ENCODE data around the gene MDH1.

DNA sequence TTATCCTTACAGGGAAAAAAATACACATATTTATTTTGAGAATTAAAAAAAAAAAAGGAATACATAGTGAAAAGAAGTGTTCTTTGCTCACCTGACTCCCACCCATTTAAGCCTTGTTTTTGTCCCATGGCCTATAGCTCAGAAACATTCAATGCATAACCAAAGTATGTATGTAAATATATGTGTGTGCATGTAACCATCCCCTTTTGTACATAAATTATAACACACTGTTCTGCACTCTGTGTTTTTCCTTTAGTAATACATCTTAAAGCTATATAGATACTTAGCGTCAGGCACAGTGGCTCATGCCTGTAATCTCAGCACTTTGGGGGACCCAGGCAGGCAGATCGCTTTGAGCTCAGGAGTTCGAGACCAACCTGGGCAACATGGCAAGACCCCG, 21.8 kb downstream of the MDH1 start:
- TF ChIP-seq CTCF (IDR thresholded peaks at IDR 0.05; ENCODE audit: poor library complexity, severe bottlenecking) (no peak), SMC3 (conservative IDR thresholded peaks at IDR 0.05; ENCODE audit: poor library complexity) (no peak), RAD21 (conservative IDR thresholded peaks at IDR 0.05) (no peak), EP300 (conservative IDR thresholded peaks at IDR 0.05; ENCODE audit: poor library complexity, severe bottlenecking) (no peak), TAF1 (IDR thresholded peaks at IDR 0.05; ENCODE audit: low read depth) (no peak), POLR2AphosphoS5 (IDR thresholded peaks at IDR 0.05) (no peak), EZH2 (IDR thresholded peaks at IDR 0.05; ENCODE audit: borderline replicate concordance, insufficient read depth, low read length, poor library complexity, severe bottlenecking) (no peak)
- TF ChIP-seq, protein P1, sequence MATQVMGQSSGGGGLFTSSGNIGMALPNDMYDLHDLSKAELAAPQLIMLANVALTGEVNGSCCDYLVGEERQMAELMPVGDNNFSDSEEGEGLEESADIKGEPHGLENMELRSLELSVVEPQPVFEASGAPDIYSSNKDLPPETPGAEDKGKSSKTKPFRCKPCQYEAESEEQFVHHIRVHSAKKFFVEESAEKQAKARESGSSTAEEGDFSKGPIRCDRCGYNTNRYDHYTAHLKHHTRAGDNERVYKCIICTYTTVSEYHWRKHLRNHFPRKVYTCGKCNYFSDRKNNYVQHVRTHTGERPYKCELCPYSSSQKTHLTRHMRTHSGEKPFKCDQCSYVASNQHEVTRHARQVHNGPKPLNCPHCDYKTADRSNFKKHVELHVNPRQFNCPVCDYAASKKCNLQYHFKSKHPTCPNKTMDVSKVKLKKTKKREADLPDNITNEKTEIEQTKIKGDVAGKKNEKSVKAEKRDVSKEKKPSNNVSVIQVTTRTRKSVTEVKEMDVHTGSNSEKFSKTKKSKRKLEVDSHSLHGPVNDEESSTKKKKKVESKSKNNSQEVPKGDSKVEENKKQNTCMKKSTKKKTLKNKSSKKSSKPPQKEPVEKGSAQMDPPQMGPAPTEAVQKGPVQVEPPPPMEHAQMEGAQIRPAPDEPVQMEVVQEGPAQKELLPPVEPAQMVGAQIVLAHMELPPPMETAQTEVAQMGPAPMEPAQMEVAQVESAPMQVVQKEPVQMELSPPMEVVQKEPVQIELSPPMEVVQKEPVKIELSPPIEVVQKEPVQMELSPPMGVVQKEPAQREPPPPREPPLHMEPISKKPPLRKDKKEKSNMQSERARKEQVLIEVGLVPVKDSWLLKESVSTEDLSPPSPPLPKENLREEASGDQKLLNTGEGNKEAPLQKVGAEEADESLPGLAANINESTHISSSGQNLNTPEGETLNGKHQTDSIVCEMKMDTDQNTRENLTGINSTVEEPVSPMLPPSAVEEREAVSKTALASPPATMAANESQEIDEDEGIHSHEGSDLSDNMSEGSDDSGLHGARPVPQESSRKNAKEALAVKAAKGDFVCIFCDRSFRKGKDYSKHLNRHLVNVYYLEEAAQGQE (IDR thresholded peaks at IDR 0.05; ENCODE audit: borderline replicate concordance): no peak
